Aorta (tissue), 5 donors: ENCODE measurements around the gene ERP44. TPM values are rescaled to one million over a fixed set of nuclear protein-coding genes. Genes with fewer than 3 reads are reported as not detected.
"Not testable (repeated sequence)": the region's sequence is repeated elsewhere in the genome, so short reads cannot be mapped to it uniquely, and the experiment has no call there.

ENCODE experiments used
- ATAC-seq: fragments of 200-7000 bp; cut with Tn5 transposase; one replicate; pipeline ENCODE4 v1.9.1; 2022; ENCODE audit warnings: moderate library complexity; ENCODE audit not compliant: low FRiP score
- DNase-seq, 2 donors: peaks; one replicate each; pipeline ENCODE4 v3.0.0-alpha.2; 2020
- H3K27ac ChIP-seq, 2 donors: one replicate each; pipeline ENCODE4 v1.5.1; 2013; ENCODE audit warnings: low read length in 2 of 2, mild to moderate bottlenecking in 2 of 2, moderate library complexity in 2 of 2, control low read depth in 1 of 2, inconsistent platforms in 1 of 2, low read depth in 1 of 2
- H3K27me3 ChIP-seq, 2 donors: one replicate each; pipeline ENCODE4 v1.6.1; 2013; ENCODE audit warnings: control low read depth in 1 of 2, low read length in 1 of 2, mild to moderate bottlenecking in 1 of 2, moderate library complexity in 1 of 2; ENCODE audit not compliant: insufficient read depth in 2 of 2, control insufficient read depth in 1 of 2
- H3K36me3 ChIP-seq, 2 donors: one replicate each; pipeline ENCODE4 v1.6.1; 2013; ENCODE audit warnings: control low read depth in 1 of 2, low read length in 1 of 2, mild to moderate bottlenecking in 1 of 2; ENCODE audit not compliant: insufficient read depth in 2 of 2, control insufficient read depth in 1 of 2
- H3K4me1 ChIP-seq, 2 donors: one replicate each; pipeline ENCODE4 v1.6.1; 2013; ENCODE audit warnings: low read length in 2 of 2, control low read depth in 1 of 2, mild to moderate bottlenecking in 1 of 2, moderate library complexity in 1 of 2; ENCODE audit not compliant: insufficient read depth in 2 of 2, control insufficient read depth in 1 of 2
- H3K4me3 ChIP-seq, 2 donors: one replicate each; pipeline ENCODE4 v1.5.1; 2013; ENCODE audit warnings: low read length in 2 of 2, control low read depth in 1 of 2, mild to moderate bottlenecking in 1 of 2
- H3K9me3 ChIP-seq: one replicate; pipeline ENCODE4 v1.6.1; 2013; ENCODE audit warnings: mild to moderate bottlenecking, low read length; ENCODE audit not compliant: control insufficient read depth
- WGBS, 2 donors: extraction: QIAGEN DNeasy Blood & Tissue Kit; methylation state at CpG; one replicate each; pipeline ENCODE4 v1.1.7; 2013; 5-methylcytosine and 5-hydroxymethylcytosine counted together
- intact Hi-C, 2 donors: fragments of 100-400 bp; cut with DNase I; formaldehyde crosslinking; loops; one replicate each; pipeline versions ENCODE4 v1.14.2 to v1.15.0; 2022
- polyA plus RNA-seq, 2 donors: library from polyadenylated mRNA; stranded (reverse); fragments of 200-250 nt; gene quantifications; one replicate each; pipeline ENCODE4 v1.2.3, GENCODE V29; 2013
- total RNA-seq, 2 donors: library from RNA; stranded (reverse); fragmentation: NEBNext Ultra II Directional; extraction: Animal tissue kit (Norgen Biotek cat#: 25700); gene quantifications; one replicate each; pipeline ENCODE4 v1.2.1, GENCODE V29; 2021
- donor health status: healthy with polysubstance abuse.
- donor health status: Bipolar disorder and iron deficiency.
- donor health status: DM: no; HTN: no; CAD: no.
- donor health status: DM: no; HTN: no; CAD: no.
- donor health status: DM: yes; HTN: yes; CAD: no.

ERP44 gene
- total and polyA plus RNA-seq, 4 donors, result 10.5 to 19.1 (median 16.8) TPM

DNA sequence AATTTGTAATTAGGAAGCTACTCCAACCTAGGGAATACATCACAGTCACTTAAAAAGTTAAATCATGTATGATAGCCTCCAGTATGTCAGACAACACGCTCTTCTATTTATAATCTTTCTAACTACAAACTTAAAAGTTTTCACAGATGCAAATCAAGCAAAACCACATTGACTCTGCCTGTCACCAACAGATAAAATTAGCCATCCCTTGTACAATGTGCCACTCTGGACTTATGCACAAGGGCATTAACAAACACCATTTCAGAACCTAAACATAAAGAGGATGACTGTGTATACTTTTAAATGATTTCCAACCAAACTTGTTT, 14.7 kb downstream of the ERP44 start:
- WGBS, 2 donors, result 85 to 91% methylated on average over 1 of the region's 1 CpG
- no peak for DNase-seq
- no peaks in the 10 kb centered on the region for H3K27me3 ChIP-seq
- H3K36me3 ChIP-seq, result no peaks in the 10 kb centered on the region
- intact Hi-C loops, result no loop called here
- peaks cover 4 to 10% of the 10 kb centered on the region in 2 donors for H3K4me1 ChIP-seq
- no peak overlapping the region for H3K27ac ChIP-seq
- no peak overlapping the region for H3K4me3 ChIP-seq
- no peak for ATAC-seq
- H3K9me3 ChIP-seq, result no peaks in the 10 kb centered on the region

- DNase-seq (no peak), ATAC-seq (no peak)
- Histone ChIP-seq H3K9me3 (no peaks in the 10 kb centered on the region), H3K4me1 (peaks cover 3 to 10% of the 10 kb centered on the region in 2 donors), H3K27ac (no peak overlapping the region), H3K4me3 (no peak overlapping the region), H3K36me3 (no peaks in the 10 kb centered on the region), H3K27me3 (no peaks in the 10 kb centered on the region)
- WGBS, 2 donors, result 84 to 88% methylated on average over 5 of the region's 5 CpGs
- intact Hi-C loops, result no loop called here
These were observed 15.2 kb downstream of the ERP44 start for GRCh38 chr9:100083448-100084127.

- ATAC-seq (no peak), DNase-seq (no peak)
- no peaks in the 10 kb centered on the region for H3K36me3 ChIP-seq
- H3K9me3 ChIP-seq, result no peaks in the 10 kb centered on the region
- intact Hi-C loops, result no loop called here
- H3K27ac ChIP-seq, result no peak overlapping the region
- H3K4me3 ChIP-seq, result no peak overlapping the region
- peaks cover 3 to 10% of the 10 kb centered on the region in 2 donors for H3K4me1 ChIP-seq
- no peaks in the 10 kb centered on the region for H3K27me3 ChIP-seq
These were observed 16.0 kb downstream of the ERP44 start for GRCh38 chr9:100082782-100083181.

DNA sequence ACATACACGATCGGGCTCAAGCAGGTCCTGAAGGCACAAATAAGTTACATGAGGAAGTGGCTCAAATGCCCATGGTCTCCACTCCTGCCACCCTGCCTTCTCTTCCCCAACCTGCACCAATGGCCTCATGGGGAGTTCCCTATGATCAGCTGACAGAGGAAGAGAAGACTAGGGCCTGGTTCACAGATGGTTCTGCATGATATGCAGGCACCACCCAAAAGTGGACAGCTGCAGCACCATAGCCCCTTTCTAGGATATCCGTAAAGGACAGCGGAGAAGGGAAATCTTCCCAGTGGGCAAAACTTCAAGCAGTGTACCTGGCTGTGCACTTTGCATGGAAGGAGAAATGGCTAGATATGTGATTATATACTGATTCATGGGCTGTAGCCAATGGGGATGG, 22.5 kb downstream of the ERP44 start:
- H3K4me1 ChIP-seq, intact Hi-C loops, ATAC-seq, H3K4me3 ChIP-seq, H3K36me3 ChIP-seq, H3K9me3 ChIP-seq, DNase-seq, H3K27me3 ChIP-seq, H3K27ac ChIP-seq: not testable (repeated sequence)
- WGBS, 2 donors, result 98 to 99% methylated on average over 4 of the region's 4 CpGs

- H3K27me3 ChIP-seq, result no peaks in the 10 kb centered on the region
- H3K4me3 ChIP-seq, result no peak overlapping the region
- no peaks in the 10 kb centered on the region for H3K9me3 ChIP-seq
- H3K36me3 ChIP-seq, result no peaks in the 10 kb centered on the region
- no peak for ATAC-seq
- intact Hi-C loops, result no loop called here
- no peak overlapping the region for H3K27ac ChIP-seq
- H3K4me1 ChIP-seq, result no peaks in the 10 kb centered on the region
- no peak for DNase-seq
- 98 to 99% methylated on average over 6 of the region's 6 CpGs for WGBS, 2 donors
These were observed 23.8 kb downstream of the ERP44 start for GRCh38 chr9:100074989-100075388.

- Histone ChIP-seq H3K36me3 (no peaks in the 10 kb centered on the region), H3K27me3 (no peaks in the 10 kb centered on the region), H3K9me3 (no peaks in the 10 kb centered on the region), H3K27ac (no peak overlapping the region), H3K4me3 (no peak overlapping the region), H3K4me1 (no peaks in the 10 kb centered on the region)
- no peak for DNase-seq
- WGBS, 2 donors, result 44 to 49% methylated on average over 6 of the region's 6 CpGs
- no peak for ATAC-seq
- intact Hi-C loops, result no loop called here
These were observed 24.7 kb downstream of the ERP44 start for GRCh38 chr9:100074093-100074492.

DNA sequence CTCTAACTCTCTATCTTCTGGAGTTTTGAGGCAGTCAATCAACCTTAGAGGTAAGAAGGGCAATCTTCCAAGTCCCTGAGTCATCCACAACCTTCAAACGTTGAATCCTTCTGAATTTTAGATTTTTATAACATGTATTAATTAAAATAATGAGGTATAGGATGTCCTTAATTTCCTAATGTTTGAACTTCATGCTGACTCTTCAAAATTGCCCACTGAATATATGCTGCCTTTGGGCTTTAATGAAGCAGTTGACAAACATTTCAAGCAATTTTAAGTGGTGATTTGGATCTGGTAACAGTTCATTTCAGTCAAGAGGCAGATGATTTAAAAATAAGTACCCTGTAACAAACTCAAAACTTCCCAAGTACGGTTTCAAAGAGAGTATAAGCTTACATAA, 26.0 kb downstream of the ERP44 start:
- no peak overlapping the region for H3K27ac ChIP-seq
- 64 to 73% methylated on average over 2 of the region's 2 CpGs for WGBS, 2 donors
- no peak for DNase-seq
- no peak overlapping the region for H3K4me3 ChIP-seq
- intact Hi-C loops, result no loop called here
- H3K36me3 ChIP-seq, result no peaks in the 10 kb centered on the region
- H3K9me3 ChIP-seq, result no peaks in the 10 kb centered on the region
- ATAC-seq, result no peak
- no peaks in the 10 kb centered on the region for H3K27me3 ChIP-seq
- no peaks in the 10 kb centered on the region for H3K4me1 ChIP-seq

- no peaks in the 10 kb centered on the region for H3K27me3 ChIP-seq
- no peak overlapping the region for H3K27ac ChIP-seq
- H3K4me1 ChIP-seq, result no peaks in the 10 kb centered on the region
- H3K4me3 ChIP-seq, result no peak overlapping the region
- no peaks in the 10 kb centered on the region for H3K9me3 ChIP-seq
- H3K36me3 ChIP-seq, result no peaks in the 10 kb centered on the region
- intact Hi-C loops, result no loop called here
- ATAC-seq (no peak), DNase-seq (no peak)
- 40 to 52% methylated on average over 2 of the region's 2 CpGs for WGBS, 2 donors
These were observed 27.5 kb downstream of the ERP44 start for GRCh38 chr9:100071271-100071670.

DNA sequence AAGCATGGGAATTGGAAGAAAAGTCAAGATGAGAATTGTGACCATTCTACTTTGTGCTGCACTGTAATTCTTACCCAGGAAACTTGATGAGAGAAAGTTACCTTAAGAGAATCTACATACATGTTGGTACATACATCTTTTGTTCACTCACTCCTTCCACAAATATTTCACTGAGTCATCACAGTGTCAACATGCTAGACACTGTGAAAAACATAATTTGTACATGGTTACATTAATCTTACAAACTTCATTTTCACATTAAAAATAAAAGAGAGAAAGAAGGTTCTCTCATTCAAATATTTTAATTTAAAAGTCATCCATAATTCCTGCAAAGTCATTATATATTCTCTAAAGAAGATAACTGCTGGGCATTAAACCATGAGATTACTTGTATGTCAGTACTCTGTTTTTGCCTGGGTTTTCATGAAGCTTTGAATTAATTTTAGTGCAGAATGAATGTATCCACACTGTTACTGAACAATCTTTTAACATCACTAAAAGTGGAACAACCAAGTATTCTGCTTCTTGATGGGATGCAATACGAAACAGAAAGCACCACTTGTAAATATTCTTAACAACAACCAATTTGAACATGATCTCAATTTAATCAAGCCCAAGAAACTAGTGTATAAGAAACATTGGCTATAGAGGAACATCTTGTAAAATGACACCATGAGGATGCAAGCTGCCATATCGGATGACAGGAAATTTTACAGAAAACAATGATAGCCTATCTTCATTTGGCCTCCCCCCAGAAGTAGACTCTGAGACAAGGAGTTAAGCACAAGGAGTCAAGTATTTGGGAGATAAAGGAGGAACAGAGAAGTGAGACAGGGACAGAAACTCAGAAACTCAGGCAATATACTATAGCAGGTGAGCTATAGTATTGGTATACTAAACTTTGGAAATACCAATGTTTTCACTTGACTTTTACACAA, 28.4 kb downstream of the ERP44 start:
- H3K4me1 ChIP-seq, result no peaks in the 10 kb centered on the region
- intact Hi-C loops, result no loop called here
- no peaks in the 10 kb centered on the region for H3K27me3 ChIP-seq
- no peaks in the 10 kb centered on the region for H3K9me3 ChIP-seq
- no peaks in the 10 kb centered on the region for H3K36me3 ChIP-seq
- DNase-seq (no peak), ATAC-seq (no peak)
- 92 to 96% methylated on average over 2 of the region's 2 CpGs for WGBS, 2 donors
- no peak overlapping the region for H3K4me3 ChIP-seq
- no peak overlapping the region for H3K27ac ChIP-seq
